Adrenal gland (tissue), 5 donors: Measurements from ENCODE around the gene MAGEF1.

Experiments used
- POLR2A ChIP-seq, 2 donors: fragments of 450-650 bp; IDR thresholded peaks; one replicate each; pipeline ENCODE4 v1.6.1; 2017; ENCODE audit warnings: antibody characterized with exemption in 2 of 2, mild to moderate bottlenecking in 2 of 2, moderate library complexity in 1 of 2
- TF ChIP-seq, protein P1 (sequence below), 6 experiments: fragments of 450-650 bp in 4 of 6; fragments of 200-600 bp in 2 of 6; sonication (generic) in 1 of 6; IDR thresholded peaks; 1 replicate in 5 of 6; 2 replicates in 1 of 6; pipeline versions ENCODE4 v1.5.1 to v1.8.0; 2016 to 2021; ENCODE audit warnings: antibody characterized with exemption in 6 of 6, mild to moderate bottlenecking in 2 of 6, moderate library complexity in 1 of 6
- donor health status: DM: no; HTN: no; CAD: no.

DNA sequence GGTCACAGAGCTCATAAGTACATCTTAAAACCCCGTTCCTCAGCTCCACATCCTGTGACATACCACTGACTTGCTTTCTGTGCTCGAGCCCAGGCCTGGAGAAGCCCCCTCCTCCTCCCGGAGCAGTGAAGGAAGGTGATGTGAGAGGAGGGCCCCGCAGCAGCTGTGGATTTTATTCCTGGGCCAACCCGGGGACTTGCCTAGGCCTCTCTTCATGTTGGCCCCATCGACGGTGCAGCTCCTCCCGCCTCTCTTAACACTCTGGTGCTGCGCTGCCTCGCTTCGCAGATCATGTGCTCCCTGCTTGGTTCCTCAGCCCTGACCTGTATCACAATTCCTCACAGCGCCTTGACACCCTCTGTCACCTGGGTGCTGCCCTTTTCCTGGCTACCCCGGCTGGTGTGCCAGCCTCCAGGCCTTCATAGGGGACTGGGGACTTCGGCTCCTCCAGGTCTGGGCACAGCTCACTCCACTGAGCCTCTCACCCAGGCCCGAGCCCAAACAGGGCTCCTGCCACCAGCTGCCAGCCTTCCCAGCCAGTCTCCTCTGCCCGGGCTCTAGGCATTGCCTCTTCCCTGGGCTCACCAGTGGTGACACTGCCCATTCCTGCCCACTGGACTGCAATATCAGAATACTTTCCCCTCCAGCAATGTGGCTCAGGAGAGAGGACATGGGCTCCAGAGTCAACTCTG is 21.5 kb downstream of the MAGEF1 start:
- TF ChIP-seq, protein P1, sequence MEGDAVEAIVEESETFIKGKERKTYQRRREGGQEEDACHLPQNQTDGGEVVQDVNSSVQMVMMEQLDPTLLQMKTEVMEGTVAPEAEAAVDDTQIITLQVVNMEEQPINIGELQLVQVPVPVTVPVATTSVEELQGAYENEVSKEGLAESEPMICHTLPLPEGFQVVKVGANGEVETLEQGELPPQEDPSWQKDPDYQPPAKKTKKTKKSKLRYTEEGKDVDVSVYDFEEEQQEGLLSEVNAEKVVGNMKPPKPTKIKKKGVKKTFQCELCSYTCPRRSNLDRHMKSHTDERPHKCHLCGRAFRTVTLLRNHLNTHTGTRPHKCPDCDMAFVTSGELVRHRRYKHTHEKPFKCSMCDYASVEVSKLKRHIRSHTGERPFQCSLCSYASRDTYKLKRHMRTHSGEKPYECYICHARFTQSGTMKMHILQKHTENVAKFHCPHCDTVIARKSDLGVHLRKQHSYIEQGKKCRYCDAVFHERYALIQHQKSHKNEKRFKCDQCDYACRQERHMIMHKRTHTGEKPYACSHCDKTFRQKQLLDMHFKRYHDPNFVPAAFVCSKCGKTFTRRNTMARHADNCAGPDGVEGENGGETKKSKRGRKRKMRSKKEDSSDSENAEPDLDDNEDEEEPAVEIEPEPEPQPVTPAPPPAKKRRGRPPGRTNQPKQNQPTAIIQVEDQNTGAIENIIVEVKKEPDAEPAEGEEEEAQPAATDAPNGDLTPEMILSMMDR (IDR thresholded peaks at IDR 0.05): no peak
- no peak for TF ChIP-seq POLR2A (IDR thresholded peaks at IDR 0.05)
